GM23248 (cell line): Measurements from ENCODE around the gene SIPA1.

ENCODE experiments used
- EZH2 ChIP-seq: fragments of 200-600 bp; sonication (generic); IDR thresholded peaks from 2 replicates; pipeline ENCODE4 v1.6.1; 2018; ENCODE audit warnings: antibody characterized with exemption, mild to moderate bottlenecking; ENCODE audit not compliant: insufficient read depth, poor library complexity, severe bottlenecking
- EZH2phosphoT487 ChIP-seq: fragments of 200-600 bp; sonication (generic); IDR thresholded peaks from 2 replicates; pipeline ENCODE4 v1.6.1; 2018; ENCODE audit warnings: antibody characterized with exemption, moderate library complexity, mild to moderate bottlenecking, low read depth; ENCODE audit not compliant: insufficient read depth

DNA sequence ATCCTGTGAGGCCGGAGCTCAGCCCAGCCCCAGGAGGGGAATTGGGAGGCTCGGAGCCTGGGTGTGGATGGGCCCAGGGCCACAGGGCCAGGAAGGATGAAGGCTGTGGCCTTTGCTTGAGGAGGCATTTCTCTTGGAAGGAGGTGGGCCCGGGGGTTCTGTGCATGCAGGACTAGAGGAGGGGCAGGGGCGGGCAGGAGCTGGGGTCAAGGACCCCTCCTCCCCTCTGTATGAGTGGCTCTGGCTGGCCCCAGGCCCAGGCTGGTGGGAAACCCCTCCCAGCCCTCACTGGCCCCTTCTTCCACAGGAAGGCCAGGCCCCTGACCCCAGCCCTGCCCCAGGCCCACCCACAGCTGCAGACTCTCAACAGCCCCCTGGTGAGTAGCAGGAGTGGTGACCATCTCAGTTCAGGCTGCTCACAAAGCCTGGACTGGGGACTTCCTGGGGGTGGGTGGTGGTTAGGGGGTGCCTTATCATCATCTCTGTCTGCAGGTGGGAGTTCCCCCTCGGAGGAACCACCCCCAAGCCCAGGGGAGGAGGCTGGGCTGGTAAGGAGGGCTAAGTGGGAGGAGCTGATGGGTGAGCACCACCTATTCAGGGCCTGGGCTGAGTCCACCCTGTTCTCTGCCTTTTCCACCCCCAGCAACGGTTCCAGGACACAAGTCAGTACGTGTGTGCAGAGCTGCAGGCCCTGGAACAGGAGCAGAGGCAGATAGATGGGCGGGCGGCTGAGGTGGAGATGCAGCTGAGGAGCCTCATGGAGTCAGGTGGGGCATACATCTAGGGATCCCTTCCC is 48.3 kb upstream of the SIPA1 start:
- TF ChIP-seq EZH2: no peak
- no peak for TF ChIP-seq EZH2phosphoT487
